BLaER1 (cell line): Measurements from ENCODE around the gene RNF123.
"Not testable (repeated sequence)": the region's sequence is repeated elsewhere in the genome, so short reads cannot be mapped to it uniquely, and the experiment has no call there.

Source experiments
- H3K27ac ChIP-seq: shearing (Covaris generic); formaldehyde crosslinking; 2 replicates; pipeline ENCODE4 v1.8.1; 2022
- H3K27me3 ChIP-seq: shearing (Covaris generic); formaldehyde crosslinking; 2 replicates; pipeline ENCODE4 v1.8.1; 2022
- H3K36me3 ChIP-seq: shearing (Covaris generic); formaldehyde crosslinking; 2 replicates; pipeline ENCODE4 v1.8.1; 2022
- H3K4me1 ChIP-seq: shearing (Covaris generic); formaldehyde crosslinking; 2 replicates; pipeline ENCODE4 v1.8.1; 2022
- H3K4me2 ChIP-seq: shearing (Covaris generic); formaldehyde crosslinking; 2 replicates; pipeline ENCODE4 v1.8.1; 2022
- H3K4me3 ChIP-seq: shearing (Covaris generic); formaldehyde crosslinking; 2 replicates; pipeline ENCODE4 v1.8.1; 2022
- H3K9ac ChIP-seq: shearing (Covaris generic); formaldehyde crosslinking; 2 replicates; pipeline ENCODE4 v1.8.1; 2022
- H3K9me3 ChIP-seq: shearing (Covaris generic); formaldehyde crosslinking; 2 replicates; pipeline ENCODE4 v1.8.1; 2022
- H4K20me1 ChIP-seq: shearing (Covaris generic); formaldehyde crosslinking; 2 replicates; pipeline ENCODE4 v1.8.1; 2022
- Cebpa-rat ChIP-seq: shearing (Covaris generic); IDR thresholded peaks from 2 replicates; pipeline ENCODE4 v1.8.1; 2022

The RNF123 gene

DNA sequence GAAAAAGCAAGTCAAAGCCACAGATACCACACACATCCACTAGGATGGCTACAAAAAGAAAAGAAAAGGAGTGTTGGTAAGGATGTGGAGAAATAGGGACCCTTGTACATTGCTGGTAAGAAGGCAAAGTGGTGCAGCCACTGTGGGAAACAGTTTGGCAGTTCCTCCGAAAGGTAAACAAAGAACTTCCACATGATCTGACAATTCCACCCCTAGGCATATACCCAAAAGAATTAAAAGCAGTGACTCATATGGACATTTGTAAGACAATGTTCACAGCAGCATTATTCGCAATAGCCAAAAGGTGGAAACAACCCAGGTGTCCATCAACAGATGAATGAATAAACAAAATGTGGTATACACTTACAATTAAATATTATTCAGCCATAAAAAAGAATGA lies 56.6 kb downstream of the RNF123 start:
- H3K9me3 ChIP-seq, result no peaks in the 10 kb centered on the region
- no peak overlapping the region for H3K9ac ChIP-seq
- no peaks in the 10 kb centered on the region for H3K4me1 ChIP-seq
- no peak overlapping the region for H3K4me3 ChIP-seq
- peaks cover 97% of the 10 kb centered on the region for H4K20me1 ChIP-seq
- no peak overlapping the region for H3K4me2 ChIP-seq
- no peak overlapping the region for H3K27ac ChIP-seq
- no peaks in the 10 kb centered on the region for H3K27me3 ChIP-seq
- peaks cover 93% of the 10 kb centered on the region for H3K36me3 ChIP-seq
- no peak for TF ChIP-seq Cebpa-rat

DNA sequence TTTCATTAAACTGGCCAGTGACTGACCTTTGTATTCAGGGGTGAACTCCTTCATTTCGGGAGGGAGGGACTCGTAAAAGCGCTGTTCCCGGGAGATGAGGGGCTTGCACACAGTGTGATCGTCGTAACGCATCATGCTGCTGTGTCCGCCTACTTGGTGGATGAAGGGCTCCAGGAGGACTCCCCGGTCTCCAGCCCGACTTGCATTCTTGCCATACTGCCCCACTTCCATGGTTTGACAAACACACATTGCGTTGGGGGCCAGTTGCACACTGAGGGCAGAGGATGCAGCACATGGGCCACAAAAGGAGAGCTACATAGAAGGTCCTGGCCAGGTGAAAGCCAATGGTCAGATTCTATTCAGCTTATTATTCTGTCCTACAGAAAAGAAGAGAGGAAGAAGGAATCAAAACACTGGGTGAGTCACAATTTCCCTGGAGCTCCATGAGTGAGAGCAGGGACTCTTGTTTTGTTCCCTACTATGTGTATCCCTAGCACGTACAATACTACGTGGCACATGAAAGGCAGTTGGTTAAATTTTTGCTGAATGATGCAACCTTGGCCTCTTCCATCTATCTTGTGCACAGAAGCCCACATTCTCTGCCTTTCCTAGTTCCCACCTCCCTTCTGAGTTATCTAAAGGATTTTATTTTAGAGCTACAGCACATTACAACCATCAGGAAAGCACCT lies 58.6 kb downstream of the RNF123 start:
- Histone ChIP-seq H3K4me2 (no peak overlapping the region), H3K27me3 (no peaks in the 10 kb centered on the region), H3K4me1 (no peaks in the 10 kb centered on the region), H3K9ac (no peak overlapping the region), H4K20me1 (peaks cover 98% of the 10 kb centered on the region), H3K9me3 (no peaks in the 10 kb centered on the region), H3K4me3 (no peak overlapping the region), H3K36me3 (peaks cover 90% of the 10 kb centered on the region), H3K27ac (no peak overlapping the region)
- no peak for TF ChIP-seq Cebpa-rat

DNA sequence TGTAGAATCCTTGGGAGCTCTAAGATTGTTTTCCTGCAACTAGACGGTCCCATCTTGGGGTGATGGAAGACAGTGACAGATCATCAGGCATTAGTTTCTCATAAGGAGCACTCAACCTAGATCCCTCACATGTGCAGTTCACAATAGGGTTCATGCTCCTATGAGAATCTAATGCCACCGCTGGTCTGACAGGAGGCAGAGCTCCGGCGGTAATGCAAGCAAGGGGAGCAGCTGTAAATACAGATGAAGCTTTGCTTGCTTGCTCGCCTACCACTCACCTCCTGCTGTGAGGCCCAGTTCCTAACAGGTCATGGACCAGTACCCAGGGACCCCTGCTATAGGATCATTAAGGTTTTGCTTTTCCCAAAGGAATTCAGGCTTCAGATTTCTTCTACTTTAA lies 59.5 kb downstream of the RNF123 start:
- not testable (repeated sequence) for H3K4me2 ChIP-seq, H3K4me1 ChIP-seq, H3K9me3 ChIP-seq, H3K27ac ChIP-seq, H3K4me3 ChIP-seq, H3K9ac ChIP-seq, H3K27me3 ChIP-seq
- peaks cover 83% of the 10 kb centered on the region for H3K36me3 ChIP-seq
- peaks cover 98% of the 10 kb centered on the region for H4K20me1 ChIP-seq

DNA sequence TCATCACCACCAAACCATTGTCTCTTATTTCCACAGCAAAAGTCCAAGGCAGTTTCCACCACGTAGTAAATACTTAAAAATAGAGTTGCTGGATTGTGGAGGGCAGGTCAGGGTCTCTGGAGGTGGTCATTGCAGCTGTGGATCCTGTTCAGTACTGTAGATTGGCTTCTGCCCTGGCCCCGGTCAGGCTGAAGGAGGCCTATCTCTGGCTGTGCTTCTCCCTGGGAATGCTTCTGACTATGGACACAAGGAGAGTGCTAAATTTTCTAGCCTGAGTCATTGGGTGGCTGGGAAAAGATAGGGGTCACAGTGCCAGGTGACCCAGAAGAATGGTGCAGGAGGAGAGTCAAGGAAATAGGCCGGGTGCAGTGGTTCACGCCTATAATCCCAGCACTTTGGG lies 60.7 kb downstream of the RNF123 start:
- Histone ChIP-seq H3K27me3 (no peaks in the 10 kb centered on the region), H3K36me3 (peaks cover 76% of the 10 kb centered on the region), H3K4me2 (no peak overlapping the region), H4K20me1 (peaks cover 98% of the 10 kb centered on the region), H3K27ac (no peak overlapping the region), H3K9me3 (no peaks in the 10 kb centered on the region), H3K4me1 (no peaks in the 10 kb centered on the region), H3K9ac (no peak overlapping the region), H3K4me3 (no peak overlapping the region)
- TF ChIP-seq Cebpa-rat, result no peak

DNA sequence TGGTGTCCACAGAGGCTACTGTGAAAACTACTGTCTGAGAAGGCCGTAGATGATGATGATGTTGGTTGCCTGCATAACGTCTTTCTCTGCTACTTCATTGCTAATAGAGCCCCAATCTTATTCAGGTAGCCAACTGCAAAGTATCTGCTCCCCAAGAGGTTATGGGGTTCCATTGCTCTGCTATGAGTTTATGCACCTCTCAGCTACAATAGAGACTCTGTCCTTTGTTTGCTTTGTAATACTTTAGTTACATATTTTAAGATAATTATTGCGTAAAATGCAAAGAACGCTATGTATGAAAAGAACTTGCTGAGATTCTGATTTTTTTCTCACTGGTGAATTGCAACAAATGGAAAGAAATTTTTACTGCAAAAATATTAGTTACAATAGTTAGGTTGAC lies 62.1 kb downstream of the RNF123 start:
- H3K27ac ChIP-seq, result no peak overlapping the region
- no peak overlapping the region for H3K4me3 ChIP-seq
- H3K4me2 ChIP-seq, result no peak overlapping the region
- no peaks in the 10 kb centered on the region for H3K4me1 ChIP-seq
- TF ChIP-seq Cebpa-rat, result no peak
- peaks cover 98% of the 10 kb centered on the region for H4K20me1 ChIP-seq
- H3K36me3 ChIP-seq, result peaks cover 61% of the 10 kb centered on the region
- no peaks in the 10 kb centered on the region for H3K27me3 ChIP-seq
- H3K9me3 ChIP-seq, result no peaks in the 10 kb centered on the region
- H3K9ac ChIP-seq, result no peak overlapping the region

DNA sequence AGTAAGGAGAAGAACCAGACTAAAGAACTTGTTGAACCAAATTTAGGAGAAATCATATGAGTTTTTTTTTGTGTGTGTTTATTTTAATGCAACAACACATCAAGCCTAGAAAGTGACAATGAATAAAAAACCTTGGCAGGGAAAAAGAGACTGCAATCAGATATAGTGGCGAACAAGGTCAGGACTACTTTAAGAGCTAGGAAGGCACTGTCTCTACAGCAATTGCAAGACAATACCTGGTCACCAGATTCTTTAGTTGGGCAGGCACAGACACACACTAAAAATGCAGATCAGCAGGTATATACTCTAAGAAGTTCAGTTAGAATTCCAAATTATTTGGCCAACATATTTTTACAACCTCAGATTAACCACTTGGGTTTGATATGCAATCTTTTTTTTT lies 65.2 kb downstream of the RNF123 start:
- H3K36me3 ChIP-seq, result peaks cover 45% of the 10 kb centered on the region
- no peak overlapping the region for H3K4me2 ChIP-seq
- no peak overlapping the region for H3K27ac ChIP-seq
- no peaks in the 10 kb centered on the region for H3K27me3 ChIP-seq
- no peak overlapping the region for H3K9ac ChIP-seq
- peaks cover 10% of the 10 kb centered on the region for H3K4me1 ChIP-seq
- peaks cover 100% of the 10 kb centered on the region for H4K20me1 ChIP-seq
- no peak overlapping the region for H3K4me3 ChIP-seq
- no peak for TF ChIP-seq Cebpa-rat
- H3K9me3 ChIP-seq, result no peaks in the 10 kb centered on the region

DNA sequence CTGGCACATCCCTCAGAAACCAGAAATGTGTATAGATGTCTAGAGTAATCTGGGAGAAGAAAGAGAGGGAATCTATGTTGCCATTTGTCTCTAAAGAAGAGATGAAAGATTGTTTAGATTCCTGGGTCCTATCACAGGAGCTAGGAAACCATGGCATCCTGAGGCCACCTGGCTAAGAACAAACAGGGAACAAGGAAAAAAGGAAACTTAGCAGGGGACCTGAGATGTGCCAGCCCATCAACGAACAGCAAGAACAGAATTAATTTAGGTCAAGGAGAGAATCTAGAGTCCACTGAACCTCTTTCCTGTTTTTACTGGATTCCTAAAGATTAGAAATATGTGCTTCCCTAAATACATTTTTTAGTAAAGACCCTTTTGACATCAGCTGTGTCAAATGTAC lies 66.7 kb downstream of the RNF123 start:
- Histone ChIP-seq H3K9me3 (no peaks in the 10 kb centered on the region), H3K27ac (no peak overlapping the region), H3K4me2 (no peak overlapping the region), H3K4me3 (no peak overlapping the region), H3K27me3 (no peaks in the 10 kb centered on the region), H3K36me3 (peaks cover 43% of the 10 kb centered on the region), H3K9ac (no peak overlapping the region), H4K20me1 (peaks cover 100% of the 10 kb centered on the region), H3K4me1 (peaks cover 10% of the 10 kb centered on the region)
- TF ChIP-seq Cebpa-rat, result no peak

DNA sequence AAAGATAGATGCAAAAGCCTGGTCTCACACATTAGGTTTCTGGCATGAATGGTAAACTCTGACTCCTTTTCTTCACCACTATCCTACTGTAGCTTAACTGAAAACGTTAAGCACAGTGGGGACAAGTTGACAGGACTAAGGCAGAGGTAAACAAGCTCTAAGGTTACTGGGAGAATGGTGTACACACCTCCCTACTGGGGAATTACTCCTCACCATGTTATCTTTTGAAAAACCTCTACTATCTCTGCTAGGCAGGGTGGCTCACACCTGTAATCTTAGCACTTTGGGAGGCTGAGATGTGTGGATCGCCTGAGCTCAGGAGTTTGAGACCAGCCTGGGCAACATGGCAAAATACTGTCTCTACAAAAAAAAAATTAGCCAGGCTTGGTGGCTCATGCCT lies 67.8 kb downstream of the RNF123 start:
- TF ChIP-seq Cebpa-rat, result no peak
- Histone ChIP-seq H3K27me3 (no peaks in the 10 kb centered on the region), H4K20me1 (peaks cover 100% of the 10 kb centered on the region), H3K4me1 (peaks cover 10% of the 10 kb centered on the region), H3K4me3 (no peak overlapping the region), H3K27ac (no peak overlapping the region), H3K9ac (no peak overlapping the region), H3K9me3 (no peaks in the 10 kb centered on the region), H3K36me3 (peaks cover 44% of the 10 kb centered on the region), H3K4me2 (no peak overlapping the region)

DNA sequence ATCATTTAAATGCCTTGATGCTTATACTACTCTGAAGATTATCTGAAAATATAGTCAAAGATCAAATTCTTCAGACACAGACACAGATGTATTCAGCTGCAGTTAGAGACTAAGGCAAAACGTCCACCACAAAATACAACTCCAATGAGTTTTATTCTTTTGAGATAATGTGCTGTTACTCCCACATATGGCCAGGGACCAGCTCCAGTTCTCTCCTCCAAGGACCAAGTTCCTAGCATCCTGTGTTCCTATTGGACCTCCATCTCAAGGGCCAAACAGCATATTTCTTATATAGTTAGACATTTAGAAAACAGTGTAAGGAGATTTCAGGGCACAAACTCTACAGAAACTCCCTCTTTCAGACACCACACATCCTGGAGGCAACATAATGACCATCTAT lies 69.9 kb downstream of the RNF123 start:
- Histone ChIP-seq H3K27ac (no peak overlapping the region), H3K4me1 (peaks cover 10% of the 10 kb centered on the region), H4K20me1 (peaks cover 100% of the 10 kb centered on the region), H3K9ac (no peak overlapping the region), H3K36me3 (peaks cover 48% of the 10 kb centered on the region), H3K9me3 (no peaks in the 10 kb centered on the region), H3K27me3 (no peaks in the 10 kb centered on the region), H3K4me3 (no peak overlapping the region), H3K4me2 (no peak overlapping the region)
- TF ChIP-seq Cebpa-rat, result no peak

DNA sequence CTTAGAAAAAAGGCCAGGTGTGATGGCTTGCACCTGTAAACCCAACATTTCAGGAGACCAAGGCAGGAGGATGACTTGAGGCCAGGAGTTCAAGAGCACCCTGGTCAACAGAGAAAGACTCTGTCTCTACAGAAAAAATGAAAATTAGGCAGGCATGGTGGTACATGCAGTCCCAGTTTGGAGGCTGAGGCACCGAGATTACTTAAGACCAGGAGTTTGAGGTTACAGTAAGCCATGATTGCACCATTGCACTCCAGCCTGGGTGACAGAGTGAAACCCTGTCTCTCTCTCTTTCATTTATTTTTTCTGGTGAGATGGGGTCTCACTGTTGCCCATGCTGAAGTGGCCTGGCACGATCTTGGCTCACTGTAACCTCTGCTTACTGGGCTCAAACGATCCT lies 72.3 kb downstream of the RNF123 start:
- Histone ChIP-seq H4K20me1 (peaks cover 100% of the 10 kb centered on the region), H3K27me3 (no peaks in the 10 kb centered on the region), H3K4me1 (peaks cover 10% of the 10 kb centered on the region), H3K4me3 (no peak overlapping the region), H3K27ac (no peak overlapping the region), H3K36me3 (peaks cover 69% of the 10 kb centered on the region), H3K4me2 (no peak overlapping the region), H3K9me3 (no peaks in the 10 kb centered on the region), H3K9ac (no peak overlapping the region)
- TF ChIP-seq Cebpa-rat, result no peak

DNA sequence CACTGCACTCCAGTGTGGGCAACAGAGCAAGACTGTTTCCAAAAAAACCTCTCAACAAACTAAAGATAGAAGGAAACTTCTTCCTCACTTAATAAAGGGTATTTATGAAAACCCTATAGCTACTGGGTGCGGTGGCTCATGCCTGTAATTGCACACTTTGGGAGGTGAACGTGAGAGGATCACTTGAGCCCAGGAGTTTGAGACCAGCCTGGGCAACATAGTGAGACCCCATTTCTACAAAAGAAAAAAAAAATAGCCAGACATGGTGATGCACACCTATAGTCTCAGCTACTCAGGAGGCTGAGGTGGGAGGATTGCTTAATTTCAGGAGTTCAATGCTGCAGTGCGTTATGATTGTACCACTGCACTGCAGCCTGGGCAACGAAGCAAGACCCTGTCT lies 74.6 kb downstream of the RNF123 start:
- no peak for TF ChIP-seq Cebpa-rat
- Histone ChIP-seq H3K9ac (no peak overlapping the region), H3K27ac (no peak overlapping the region), H3K4me3 (no peak overlapping the region), H4K20me1 (peaks cover 100% of the 10 kb centered on the region), H3K36me3 (peaks cover 74% of the 10 kb centered on the region), H3K9me3 (no peaks in the 10 kb centered on the region), H3K27me3 (no peaks in the 10 kb centered on the region), H3K4me2 (no peak overlapping the region), H3K4me1 (no peaks in the 10 kb centered on the region)
